Osteocyte (in vitro differentiated cells): ENCODE measurements around the gene TMEM150B. TPM values are rescaled to one million over a fixed set of nuclear protein-coding genes. Genes with fewer than 3 reads are reported as not detected.
A peak's percentile ranks its signal among the peaks of the same experiment; 100 is the strongest.

Source experiments
- DNase-seq: peaks from one replicate; pipeline ENCODE4 v3.0.0; 2021; ENCODE audit warnings: mixed read lengths; ENCODE audit not compliant: unreplicated experiment; ENCODE audit errors: extremely low spot score
- H3K27ac Mint-ChIP-seq: one replicate; pipeline ENCODE4 v1.8.0; 2021; ENCODE audit warnings: mild to moderate bottlenecking, mixed read lengths; ENCODE audit not compliant: unreplicated experiment
- H3K27me3 Mint-ChIP-seq: one replicate; pipeline ENCODE4 v1.8.0; 2021; ENCODE audit warnings: mixed read lengths; ENCODE audit not compliant: unreplicated experiment
- H3K36me3 Mint-ChIP-seq: one replicate; pipeline ENCODE4 v1.8.0; 2021; ENCODE audit warnings: mixed read lengths; ENCODE audit not compliant: unreplicated experiment
- H3K4me1 Mint-ChIP-seq: one replicate; pipeline ENCODE4 v1.8.0; 2021; ENCODE audit warnings: mixed read lengths; ENCODE audit not compliant: unreplicated experiment
- H3K4me3 Mint-ChIP-seq: one replicate; pipeline ENCODE4 v1.8.0; 2021; ENCODE audit warnings: mild to moderate bottlenecking, moderate library complexity, mixed read lengths; ENCODE audit not compliant: unreplicated experiment
- H3K9me3 Mint-ChIP-seq: one replicate; pipeline ENCODE4 v1.8.0; 2021; ENCODE audit warnings: mixed read lengths; ENCODE audit not compliant: unreplicated experiment
- total RNA-seq: library from RNA; stranded (reverse); gene quantifications from 2 replicates; pipeline ENCODE4 v1.2.1, GENCODE V29; 2021
- TF ChIP-seq, protein P1 (sequence below): fragments of 200-600 bp; sonication (generic); IDR thresholded peaks from 2 replicates; pipeline ENCODE4 v1.5.0; 2021; ENCODE audit warnings: antibody characterized with exemption, mild to moderate bottlenecking, moderate library complexity

The TMEM150B gene
- total RNA-seq, 1 donor from 2014 or later, result not detected

DNA sequence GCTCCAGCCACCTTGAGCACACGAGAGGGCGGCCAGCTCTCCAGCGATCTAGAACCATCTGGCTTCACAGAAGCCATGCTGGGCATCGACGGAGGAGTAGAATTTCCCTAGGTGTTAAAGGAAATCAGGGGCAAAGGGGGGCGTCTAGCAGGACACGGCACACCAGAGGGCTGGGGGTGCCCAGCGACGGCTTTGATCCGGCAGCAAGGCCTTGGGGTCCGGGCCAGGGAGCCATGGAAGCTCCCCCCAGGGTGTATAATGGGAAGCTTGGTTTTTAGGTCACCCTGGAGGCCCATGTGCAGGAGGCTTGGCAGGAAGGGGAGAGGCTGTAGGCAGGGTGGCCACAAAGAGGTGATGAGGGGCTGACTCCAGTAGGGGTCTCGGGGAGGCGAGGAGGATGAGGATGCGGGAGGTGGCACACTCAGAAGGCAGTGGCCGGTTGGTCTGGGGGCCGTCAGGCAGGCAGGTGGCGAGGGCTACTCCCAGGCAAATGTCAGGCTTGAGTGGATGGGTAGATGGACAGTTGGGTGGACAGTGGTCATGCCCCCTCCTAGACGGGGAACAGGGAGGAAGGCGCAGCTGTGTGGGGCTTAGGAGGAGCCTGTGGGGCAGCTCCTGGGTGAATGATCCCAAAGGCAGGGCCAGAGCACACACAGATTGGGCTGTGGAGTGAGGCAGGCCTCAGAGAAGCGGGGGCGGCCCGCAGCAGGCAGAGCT is 20.1 kb upstream of the TMEM150B start:
- peaks cover 8% of the 10 kb centered on the region for H3K36me3 Mint-ChIP-seq
- peaks cover 39% of the 10 kb centered on the region for H3K4me1 Mint-ChIP-seq
- no peaks in the 10 kb centered on the region for H3K27me3 Mint-ChIP-seq
- TF ChIP-seq, protein P1, sequence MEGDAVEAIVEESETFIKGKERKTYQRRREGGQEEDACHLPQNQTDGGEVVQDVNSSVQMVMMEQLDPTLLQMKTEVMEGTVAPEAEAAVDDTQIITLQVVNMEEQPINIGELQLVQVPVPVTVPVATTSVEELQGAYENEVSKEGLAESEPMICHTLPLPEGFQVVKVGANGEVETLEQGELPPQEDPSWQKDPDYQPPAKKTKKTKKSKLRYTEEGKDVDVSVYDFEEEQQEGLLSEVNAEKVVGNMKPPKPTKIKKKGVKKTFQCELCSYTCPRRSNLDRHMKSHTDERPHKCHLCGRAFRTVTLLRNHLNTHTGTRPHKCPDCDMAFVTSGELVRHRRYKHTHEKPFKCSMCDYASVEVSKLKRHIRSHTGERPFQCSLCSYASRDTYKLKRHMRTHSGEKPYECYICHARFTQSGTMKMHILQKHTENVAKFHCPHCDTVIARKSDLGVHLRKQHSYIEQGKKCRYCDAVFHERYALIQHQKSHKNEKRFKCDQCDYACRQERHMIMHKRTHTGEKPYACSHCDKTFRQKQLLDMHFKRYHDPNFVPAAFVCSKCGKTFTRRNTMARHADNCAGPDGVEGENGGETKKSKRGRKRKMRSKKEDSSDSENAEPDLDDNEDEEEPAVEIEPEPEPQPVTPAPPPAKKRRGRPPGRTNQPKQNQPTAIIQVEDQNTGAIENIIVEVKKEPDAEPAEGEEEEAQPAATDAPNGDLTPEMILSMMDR, result no peak
- no peaks in the 10 kb centered on the region for H3K9me3 Mint-ChIP-seq
- H3K27ac Mint-ChIP-seq, result peak overlapping the region; percentile 64
- H3K4me3 Mint-ChIP-seq, result no peak overlapping the region
- no peak for DNase-seq

DNA sequence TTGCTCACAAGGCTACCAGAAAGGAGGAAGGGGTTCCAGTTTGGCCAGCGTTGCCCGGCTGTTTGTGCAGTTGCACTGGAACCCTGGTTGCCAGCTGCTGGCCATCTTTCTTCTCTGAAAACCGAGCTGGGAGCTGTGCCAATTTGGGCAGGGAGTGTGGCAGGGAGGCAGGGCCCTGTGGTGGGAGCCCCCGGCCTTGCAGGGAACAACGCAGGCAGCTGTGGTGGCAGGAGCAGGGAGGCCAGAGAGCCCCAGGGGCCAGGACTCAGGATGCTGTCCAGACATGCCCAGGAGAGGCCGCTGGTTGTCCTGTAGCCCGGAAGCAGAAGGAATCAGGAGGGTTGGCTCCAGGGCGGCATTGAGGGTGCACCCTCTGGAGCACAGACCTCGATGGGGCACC is 19.3 kb upstream of the TMEM150B start:
- Mint-ChIP-seq H3K36me3 (peaks cover 8% of the 10 kb centered on the region), H3K27me3 (no peaks in the 10 kb centered on the region), H3K9me3 (no peaks in the 10 kb centered on the region), H3K27ac (peak overlapping the region; percentile 64), H3K4me3 (no peak overlapping the region), H3K4me1 (peaks cover 42% of the 10 kb centered on the region)
- DNase-seq, result no peak
- TF ChIP-seq, protein P1, result no peak

DNA sequence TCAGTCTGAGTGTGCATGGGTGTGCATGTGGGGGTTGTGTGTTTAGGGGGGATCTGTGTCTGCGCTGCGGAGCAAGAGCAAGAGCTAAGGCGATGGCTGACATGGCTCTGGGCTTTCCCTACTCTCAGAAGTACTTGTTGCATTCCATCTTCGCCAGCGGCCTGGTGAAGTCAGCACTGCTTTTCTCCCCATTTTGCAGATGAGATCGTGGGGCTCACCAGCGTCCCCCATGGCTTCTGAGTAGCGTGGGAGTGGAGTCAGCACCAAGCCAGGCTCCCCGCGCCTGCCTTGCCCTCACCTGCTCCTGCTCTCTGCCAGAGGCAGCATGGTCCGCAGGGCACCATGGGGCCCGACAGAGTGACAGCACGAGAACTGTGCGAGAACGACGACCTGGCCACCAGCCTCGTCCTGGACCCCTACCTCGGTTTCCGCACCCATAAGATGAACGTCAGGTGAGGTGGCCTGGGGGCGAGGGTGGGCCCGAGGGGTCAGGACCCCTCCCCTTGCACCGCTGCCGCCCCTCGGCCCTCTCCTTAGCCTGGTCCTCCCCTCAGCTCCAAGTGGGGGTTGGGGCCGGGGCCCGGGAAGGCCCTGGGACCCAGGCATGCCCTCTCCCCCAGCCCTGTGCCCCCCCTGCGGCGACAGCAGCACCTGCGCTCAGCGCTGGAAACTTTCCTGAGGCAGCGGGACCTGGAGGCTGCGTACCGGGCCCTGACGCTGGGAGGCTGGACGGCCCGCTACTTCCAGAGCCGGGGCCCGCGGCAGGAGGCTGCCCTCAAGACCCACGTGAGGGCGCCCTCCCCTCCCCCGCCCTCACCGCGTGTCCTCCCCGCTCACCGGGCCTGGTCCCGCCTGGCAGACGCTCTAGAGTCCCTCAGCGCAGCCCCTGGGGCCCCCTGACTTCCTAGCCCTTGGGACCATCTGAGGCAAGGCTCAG is 16.7 kb upstream of the TMEM150B start:
- DNase-seq, result no peak
- Mint-ChIP-seq H3K36me3 (peaks cover 8% of the 10 kb centered on the region), H3K27ac (peak overlapping the region; percentile 31), H3K4me1 (peaks cover 39% of the 10 kb centered on the region), H3K9me3 (no peaks in the 10 kb centered on the region), H3K4me3 (peak overlapping the region; percentile 62), H3K27me3 (no peaks in the 10 kb centered on the region)
- TF ChIP-seq, protein P1, result no peak

DNA sequence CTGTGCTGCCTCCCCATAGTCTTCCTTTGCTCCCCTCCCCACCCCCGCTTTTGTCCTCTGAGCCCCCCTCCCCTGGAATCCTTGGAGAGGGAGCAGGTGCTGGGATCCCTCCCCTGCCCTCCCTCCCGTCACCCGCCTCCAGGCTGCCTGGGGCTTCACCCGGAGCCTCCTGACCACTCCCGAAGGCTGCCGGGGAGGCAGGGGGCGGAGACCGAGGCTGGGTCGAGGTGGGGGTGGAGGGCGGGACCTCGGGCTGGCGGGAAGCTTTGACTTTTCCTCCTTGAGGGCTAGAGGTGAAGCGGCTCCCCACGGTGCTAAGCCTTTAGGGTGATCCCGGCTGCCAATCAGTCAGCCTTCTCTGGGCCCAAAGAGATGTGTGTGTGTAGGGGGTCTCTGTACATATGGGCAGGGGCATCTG is 16.0 kb upstream of the TMEM150B start:
- Mint-ChIP-seq H3K36me3 (peaks cover 8% of the 10 kb centered on the region), H3K27ac (peak overlapping the region; percentile 85), H3K9me3 (no peaks in the 10 kb centered on the region), H3K4me3 (peak overlapping the region; percentile 89), H3K4me1 (peaks cover 39% of the 10 kb centered on the region), H3K27me3 (peaks cover 2% of the 10 kb centered on the region)
- no peak for DNase-seq
- TF ChIP-seq, protein P1, result no peak

DNA sequence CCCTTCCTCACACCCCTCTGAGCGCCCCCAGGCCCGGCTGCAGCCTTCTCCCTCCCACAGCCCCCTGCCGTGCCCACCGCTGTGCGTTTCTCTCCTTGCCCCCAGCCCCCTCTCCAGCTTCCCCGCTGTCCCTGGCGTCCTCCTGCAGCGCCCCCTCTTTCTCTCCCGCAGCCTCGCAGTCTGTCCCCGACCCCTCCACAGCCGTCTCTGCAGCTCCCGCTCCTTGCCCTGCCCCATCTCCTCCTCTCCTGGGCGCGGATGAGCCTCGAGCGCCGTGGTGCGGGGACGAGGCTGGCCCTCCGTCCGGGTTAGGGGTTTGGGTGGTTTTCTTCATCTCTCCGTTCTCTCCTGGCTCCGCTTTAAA is 15.6 kb upstream of the TMEM150B start:
- peaks cover 38% of the 10 kb centered on the region for H3K4me1 Mint-ChIP-seq
- no peak for DNase-seq

More for the DNA sequence above, 15.6 kb upstream of the TMEM150B start:
- H3K9me3 Mint-ChIP-seq, result no peaks in the 10 kb centered on the region
- peak overlapping the region; percentile 89 for H3K4me3 Mint-ChIP-seq
- H3K27ac Mint-ChIP-seq, result peak overlapping the region; percentile 85
- peaks cover 8% of the 10 kb centered on the region for H3K36me3 Mint-ChIP-seq
- TF ChIP-seq, protein P1, result no peak
- H3K27me3 Mint-ChIP-seq, result peaks cover 2% of the 10 kb centered on the region
